ENCODE results near the gene IDI1.
"Not testable (repeated sequence)": the region's sequence is repeated elsewhere in the genome, so short reads cannot be mapped to it uniquely, and the experiment has no call there.

IDI1 gene

DNA sequence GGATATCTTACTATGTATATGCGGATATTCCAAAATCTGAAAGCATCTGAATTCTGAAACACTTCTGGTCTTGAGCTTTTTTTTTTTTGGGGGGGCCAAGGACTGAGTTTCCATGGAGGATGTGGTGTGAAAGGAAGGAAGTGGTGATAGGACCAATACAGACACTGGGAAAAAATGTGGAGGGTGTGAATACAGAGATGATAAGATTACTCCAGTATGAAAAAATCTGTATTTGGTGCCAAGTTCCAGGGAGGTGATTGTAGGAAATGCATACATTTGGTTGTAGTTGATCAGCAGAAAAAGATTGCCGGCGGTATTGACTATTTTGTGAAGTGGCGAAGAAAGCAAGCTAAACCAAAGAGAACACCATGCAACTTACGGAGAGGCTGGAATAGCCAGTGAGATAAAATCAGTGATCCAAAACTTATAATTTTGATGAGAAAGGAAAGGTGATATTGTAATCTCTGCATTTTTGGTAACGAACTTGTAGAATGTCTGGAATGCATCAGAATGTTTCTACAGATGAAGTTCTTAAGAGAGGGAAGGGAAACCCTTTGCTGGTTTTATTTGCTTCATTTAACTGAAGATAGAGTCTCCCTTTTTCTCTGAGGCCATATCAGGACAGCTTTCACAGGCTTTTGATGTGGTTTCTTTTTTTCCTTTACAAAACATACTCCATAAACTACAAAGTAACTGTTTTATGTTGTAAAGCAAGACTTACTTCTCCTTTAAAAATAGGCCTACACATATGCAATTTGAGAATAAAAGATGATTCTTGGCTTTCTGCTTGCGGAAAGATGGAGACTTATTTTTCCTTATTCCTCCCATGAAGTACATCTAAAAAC is 13.2 kb upstream of the IDI1 start:
- no peak for DNase-seq

DNA sequence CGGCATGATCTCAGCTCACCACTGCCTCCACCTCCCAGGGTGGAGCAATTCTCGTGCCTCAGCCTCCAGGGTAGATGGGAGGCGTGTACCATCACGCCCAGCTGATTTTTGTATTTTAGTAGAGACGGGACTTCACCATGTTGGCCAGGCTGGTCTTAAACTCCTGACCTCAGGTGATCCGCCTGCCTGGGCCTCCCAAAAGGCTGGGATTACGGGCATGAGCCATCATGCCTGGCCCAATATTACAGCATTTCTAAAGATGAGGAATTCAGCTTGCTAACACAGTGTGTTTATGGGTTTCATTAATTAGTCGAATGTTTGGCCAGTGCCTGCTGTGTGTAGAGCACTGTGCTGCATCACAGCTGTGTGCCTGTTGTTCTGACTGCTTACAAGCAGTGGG is 11.0 kb upstream of the IDI1 start:
- no peak for DNase-seq

DNA sequence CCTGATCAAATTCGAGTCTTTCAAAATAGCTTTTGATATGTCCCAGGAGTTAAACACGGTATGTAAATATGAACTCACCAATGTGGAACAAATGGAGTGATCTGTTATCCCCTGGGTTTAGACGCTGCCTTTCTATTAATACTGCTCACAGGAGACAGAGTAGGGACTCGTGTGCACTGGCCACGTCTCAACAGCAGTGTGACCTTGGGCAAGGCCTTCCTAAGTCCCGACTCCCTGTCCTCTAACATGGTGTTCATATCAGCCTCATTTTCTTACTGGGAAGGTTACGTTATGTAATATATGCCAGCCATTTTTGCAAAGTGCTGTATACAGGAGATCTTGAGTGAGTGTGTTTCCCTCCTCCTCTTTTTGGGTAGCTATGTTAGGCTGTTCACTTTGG is 9.1 kb upstream of the IDI1 start:
- no peak for DNase-seq

DNA sequence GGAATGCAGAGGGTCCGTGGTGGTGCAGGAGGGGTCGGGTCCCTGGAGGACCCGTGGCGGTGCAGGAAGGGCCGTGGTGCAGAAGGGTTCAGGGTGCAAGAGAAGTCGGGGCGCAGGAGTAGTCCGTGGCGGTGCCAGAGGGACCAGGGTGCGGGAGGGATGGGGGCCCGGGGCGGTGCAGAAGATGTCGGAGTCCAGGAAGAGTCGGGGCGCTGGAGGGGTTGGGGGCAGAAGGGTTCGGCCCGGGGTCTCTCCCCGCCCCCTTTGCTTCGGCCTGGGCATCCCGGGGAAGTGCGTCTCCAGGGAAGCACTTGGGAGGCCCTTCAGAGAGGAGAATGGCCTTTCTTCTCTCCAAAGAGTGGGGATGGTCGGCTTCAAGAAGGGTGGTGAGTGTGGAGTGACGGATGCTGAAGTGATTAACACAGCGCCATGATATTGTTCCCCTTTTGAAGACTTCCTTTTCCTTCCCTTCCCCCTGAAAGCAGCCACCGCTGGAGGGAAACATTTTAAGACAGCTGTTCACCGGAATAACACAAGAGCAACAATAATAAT is 8.3 kb upstream of the IDI1 start:
- no peak for DNase-seq

DNA sequence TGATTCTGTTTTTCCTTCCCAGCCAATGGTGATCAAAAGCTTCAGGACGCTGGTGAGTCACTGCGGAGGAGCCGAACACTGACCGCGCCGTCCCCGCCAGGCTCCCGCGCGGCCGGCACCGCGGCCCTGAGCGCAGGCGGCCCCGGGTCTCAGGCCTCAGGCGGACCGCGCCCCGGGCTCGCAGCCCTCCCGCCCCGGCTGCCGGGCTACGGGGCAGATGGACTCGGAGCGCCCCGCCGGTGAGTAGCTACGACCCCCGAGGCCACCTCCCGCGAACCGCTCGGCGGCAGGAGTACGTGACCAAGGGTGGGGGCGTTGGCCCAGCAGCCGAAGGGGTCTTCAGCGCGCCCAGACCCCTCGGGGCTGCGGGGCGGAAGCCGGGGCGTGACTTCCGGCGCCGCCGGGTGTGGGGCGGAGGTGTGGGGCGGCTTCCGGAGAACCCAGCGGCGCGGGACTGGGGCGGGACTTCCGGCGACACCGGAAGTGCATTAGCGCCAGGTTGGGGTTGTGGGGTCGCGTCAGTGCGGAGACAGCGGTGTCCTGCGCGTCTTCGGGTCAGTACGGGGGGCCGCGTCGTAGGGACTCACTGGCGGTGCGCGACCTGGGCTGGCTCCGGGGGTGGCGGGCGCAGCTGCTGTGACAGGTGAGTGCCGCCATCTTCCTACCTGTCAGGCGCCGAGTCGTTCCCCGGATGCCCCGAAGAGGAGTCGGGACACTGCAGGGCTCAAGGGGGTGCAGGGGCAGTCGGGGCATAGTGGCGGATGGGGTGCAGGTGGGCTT is 7.6 kb upstream of the IDI1 start, which contains the start of gene WDR37:
WDR37 (plus strand) TSS at position 60 of the 780 bp plus-strand sequence. CDS start 15,771 bp downstream, outside the sequence.
- peak; percentile 76 to 87 (median 81) for DNase-seq

DNA sequence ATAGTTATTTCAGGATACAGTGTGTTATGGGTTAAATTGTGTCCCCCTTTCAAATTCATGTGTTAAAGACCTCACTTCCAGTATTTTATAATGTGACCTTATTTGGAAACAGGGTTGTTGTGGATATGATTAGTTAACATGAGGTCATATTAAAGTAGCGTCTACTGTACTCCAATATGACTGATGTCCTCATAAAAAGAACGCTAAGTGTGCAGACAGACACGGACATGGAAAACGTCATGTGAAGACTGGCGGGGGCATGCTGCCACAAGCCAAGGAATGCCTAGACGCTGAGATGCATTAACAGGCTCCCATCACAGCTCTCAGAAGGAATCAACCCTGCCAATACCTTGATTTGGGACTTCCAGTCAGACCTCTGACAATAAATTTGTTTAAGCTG is 5.8 kb upstream of the IDI1 start:
- no peak for DNase-seq

DNA sequence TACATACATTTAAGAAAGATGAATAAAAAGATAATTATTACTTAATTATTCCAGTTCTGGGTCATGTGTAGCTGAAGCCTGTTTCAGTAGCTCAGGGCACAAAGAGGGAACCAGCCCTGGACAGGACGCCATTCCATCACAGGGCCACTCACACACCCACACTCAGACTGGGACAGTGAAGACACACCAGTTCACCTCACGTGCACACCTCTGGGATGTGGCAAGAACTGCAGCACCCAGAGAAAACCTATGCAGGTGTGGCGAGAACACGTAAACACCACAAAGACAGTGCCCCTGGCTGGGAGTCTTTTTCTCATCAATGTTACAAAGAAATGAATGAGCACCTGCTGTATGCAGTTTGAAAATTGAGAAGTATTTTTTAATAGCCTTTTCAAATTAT is 1.6 kb upstream of the IDI1 start:
- DNase-seq, result no peak

DNA sequence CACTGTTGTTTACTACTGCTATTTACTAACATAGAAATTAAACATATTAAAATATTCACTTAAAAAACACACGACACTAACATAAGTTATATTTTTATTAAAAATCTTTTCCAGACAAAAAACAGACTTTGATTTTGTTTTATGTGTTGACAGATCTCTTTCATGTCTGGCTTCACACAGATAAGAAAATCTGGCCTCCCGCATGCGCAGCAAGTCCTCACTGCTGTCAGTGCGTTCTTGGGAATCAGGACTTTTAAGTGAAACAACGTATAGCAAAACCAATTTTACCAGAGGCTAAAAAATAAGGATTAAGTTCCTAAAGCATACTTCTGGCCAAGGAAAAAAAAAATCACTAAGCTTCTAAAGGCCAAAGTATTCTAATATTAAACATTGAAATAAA is 1.2 kb upstream of the IDI1 start:
- no peak for DNase-seq

DNA sequence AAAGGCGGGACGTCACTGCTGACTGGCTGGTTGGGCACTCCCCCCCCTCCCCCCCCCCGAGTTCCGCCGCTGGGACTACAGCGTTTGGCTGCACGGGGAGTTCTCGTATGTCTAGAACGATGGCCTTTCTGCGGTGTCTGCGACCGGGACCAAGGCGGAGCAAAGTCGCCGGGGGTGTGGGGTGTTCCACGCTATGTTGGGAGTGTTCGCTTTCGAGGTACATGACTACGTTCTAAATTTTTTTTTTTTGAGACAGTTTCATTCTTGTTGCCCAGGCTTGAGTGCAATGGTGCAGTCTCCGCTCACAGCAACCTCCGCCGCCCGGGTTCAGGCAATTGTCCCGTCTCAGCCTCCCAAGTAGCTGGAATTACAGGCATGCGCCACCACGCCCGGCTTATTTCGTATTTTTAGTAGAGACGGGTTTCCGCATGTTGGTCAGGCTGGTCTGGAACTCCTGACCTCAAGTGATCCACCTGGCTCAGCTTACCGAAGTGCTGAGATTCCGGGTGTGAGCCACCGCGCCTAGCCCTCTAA is 573 bp upstream of the IDI1 start:
- DNase-seq, result no peak

DNA sequence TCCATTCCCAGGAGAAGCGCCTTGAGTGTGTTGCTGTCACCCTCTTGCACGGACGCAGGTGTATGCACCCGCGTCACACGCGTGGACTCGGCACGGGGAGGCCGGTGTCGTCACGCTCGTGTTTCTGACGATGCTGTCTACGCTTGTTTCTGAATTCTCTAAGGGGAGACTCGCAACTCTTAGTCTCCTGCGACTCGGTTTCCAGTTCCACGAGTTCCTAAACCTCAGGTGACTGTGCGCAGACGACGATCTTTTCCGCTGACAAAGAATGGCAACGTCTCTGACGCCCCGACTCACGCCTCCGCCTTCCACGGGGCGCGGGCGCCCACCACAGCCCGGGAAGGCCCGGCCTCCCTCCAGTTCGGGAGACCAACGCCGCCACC is 579 bp downstream of the IDI1 start:
- DNase-seq, result peak in 3 of 4 experiments; percentile 31 to 65 (median 43)

DNA sequence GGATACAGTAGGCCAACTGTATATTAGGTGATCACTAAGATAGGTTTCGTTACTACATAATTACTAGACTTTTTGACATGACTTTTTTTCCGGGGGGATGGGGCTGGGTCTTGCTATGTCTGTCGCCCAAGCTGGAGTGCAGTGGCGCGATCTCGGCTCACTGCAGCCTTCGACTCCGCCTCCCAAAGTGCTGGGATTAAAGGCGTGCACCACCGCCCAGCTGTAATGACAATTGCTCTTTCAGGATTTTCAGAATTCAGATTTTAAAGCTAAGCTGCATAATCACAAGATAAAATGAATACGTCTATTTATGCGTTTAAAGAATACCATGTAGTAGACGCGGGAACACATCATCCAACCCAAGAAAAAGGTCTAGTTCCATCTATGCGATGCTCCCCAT is 982 bp downstream of the IDI1 start:
- DNase-seq, result no peak

DNA sequence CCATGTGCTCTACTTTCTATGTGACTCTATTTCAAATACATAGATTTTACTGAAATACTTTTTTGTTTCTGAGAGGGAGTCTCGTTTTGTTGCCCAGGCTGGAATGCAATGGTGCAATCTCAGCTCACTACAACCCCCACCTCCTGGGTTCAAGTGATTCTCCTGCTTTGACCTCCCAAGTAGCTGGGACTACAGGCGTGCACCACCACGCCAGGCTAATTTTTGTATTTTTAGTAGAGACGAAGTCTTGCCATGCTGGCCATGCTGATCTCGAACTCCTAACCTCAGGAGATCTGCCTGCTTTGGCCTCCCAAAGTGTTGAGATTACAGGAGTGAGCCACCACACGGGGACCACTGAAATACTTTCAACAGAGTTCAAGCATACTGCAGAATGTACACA is 3.5 kb downstream of the IDI1 start:
- DNase-seq, result no peak

DNA sequence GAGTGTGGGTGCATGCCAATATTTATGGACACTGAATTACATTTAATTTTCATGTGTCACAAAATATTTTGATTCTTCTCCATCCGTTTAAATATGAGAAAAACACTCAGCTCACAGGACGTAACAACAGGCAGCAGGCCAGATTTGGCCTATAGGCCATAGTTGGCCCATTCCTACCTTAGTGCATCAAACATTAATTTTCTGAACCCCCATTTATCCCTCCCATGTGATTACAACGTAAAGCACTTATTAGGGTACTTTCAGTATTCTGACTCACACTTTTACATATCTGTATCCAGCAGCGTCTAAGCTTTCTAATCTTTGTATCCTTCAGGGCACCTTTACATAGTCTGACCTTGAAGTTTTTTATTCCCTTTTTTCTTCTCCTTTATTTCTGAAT is 4.0 kb downstream of the IDI1 start:
- no peak for DNase-seq

DNA sequence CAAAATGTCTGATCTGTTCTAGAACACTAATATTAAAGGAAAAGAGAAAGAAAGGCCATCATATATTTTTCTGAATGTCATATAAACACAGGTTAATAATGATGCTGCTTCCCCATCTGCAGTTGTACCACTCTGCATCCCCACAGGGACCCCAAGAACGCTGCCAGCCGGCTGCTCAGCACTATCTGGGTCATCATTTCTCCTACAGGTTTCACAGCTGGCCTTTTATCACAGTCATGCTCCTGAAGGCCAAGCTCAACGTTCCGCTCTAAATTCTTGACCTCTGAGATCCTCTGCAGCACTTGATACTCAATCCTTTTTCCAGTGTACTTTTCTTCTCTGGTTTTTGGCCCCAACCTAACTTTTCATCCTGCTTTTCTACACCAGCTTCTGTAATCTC is 4.8 kb downstream of the IDI1 start:
- DNase-seq, result no peak

DNA sequence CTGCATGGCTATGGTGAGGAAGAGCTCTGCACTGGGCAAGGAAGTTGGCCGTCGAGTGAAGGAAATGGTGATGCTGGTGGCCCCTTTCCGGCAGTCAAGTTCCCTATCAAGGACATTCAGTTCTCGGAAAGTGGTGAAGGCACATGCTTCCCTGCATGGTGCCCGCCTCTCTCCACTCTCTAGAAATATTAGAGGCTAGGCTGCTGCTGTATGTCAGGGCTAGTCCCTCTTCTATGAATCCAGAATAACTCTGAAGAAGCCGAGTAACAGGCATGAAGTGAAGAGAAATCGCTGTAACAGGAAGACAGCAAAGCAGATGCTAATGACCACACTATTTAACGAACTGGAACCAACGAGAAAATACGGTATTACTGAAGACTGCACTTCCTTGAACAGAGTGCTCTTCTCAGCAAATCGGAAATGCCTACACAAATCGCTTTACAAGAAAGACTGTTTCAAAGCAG is 5.4 kb downstream of the IDI1 start:
- no peak for DNase-seq

DNA sequence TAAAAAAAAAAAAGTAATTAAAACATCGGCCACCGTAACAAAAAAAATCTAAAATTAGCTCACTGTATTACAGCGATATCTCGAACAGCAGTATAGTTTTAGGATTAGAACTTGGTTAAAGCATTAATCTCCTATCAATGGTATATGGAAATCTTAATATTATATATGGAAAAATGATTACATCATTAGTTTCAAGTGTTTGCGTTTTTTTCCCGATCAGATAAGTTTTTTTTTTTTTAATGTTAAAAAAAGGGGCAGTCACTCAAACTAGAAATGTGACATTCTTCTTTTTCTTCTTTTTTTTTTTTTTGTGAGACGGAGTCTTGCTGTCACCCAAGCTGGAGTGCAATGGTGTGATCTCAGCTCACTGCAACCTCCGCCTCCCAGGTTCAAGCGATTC is 7.4 kb downstream of the IDI1 start:
- no peak for DNase-seq

DNA sequence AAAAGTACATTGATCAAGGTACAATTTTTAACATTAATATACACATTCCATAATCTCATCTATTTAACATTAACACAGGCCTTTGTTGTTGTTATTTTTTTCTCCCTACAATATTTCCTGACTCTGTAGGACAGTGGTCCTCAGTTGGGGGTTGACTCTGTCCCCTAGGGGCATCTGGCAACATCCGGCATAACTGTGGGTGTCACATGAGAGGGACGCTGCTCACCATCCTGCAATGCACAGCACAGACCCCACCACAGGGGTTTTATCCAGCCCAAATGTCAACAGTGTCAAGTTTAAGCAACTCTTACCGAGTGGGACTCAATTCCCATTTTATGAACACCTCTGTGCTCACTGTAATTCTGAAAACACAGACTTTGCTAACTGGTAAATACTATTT is 8.8 kb downstream of the IDI1 start:
- DNase-seq, result no peak

DNA sequence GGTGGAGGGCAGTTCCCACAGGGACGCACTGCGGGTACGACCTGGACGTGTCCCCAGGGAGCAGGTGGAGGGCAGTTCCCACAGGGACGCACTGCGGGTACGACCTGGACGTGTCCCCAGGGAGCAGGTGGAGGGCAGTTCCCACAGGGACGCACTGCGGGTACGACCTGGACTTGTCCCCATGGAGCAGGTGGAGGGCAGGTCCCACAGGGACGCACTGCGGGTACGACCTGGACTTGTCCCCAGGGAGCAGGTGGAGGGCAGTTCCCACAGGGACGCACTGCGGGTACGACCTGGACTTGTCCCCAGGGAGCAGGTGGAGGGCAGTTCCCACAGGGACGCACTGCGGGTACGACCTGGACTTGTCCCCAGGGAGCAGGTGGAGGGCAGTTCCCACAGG is 10.2 kb downstream of the IDI1 start:
- not testable (repeated sequence) for DNase-seq

DNA sequence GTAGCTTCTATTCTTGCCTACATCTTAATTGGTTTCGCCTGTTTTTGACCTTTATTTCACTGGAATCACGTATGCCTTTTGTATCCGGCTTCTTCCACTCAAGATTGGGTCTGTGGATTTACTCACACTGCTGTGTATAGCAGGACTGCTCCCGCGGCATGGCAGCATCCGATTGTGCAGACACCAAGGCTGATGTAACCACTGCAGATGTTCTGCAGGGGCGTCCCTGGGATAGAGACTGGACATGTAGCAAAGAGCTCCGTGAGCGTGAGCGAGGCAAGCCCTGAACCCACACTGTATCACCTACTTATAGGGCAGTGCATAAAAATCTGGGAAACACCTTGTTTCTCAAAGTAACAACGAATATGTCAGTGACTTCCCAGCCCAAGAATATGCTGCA is 11.8 kb downstream of the IDI1 start:
- DNase-seq, result no peak

DNA sequence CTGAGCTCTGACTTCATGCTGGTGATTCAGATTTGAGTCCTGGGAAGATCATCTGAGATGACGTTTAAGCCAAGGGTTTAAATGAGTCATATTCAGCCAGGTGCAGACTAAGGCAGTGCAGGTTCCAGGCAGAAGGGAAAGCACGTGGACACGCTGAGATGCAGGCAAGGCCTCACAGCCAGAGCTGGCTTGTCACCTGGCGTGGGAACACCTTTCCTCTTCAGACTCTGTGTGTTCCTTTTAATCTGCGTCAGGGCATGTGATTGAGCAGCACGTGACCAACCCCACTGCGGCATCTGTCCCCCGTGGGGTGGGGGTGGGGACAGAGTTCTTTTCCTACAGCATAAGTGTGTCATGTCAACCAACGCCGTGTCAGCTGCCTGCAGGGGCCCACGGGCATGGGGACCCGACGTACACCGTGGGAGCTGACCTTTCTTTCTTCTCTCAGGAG is 12.6 kb downstream of the IDI1 start:
- DNase-seq, result peak in 1 of 4 experiments; percentile 8

DNA sequence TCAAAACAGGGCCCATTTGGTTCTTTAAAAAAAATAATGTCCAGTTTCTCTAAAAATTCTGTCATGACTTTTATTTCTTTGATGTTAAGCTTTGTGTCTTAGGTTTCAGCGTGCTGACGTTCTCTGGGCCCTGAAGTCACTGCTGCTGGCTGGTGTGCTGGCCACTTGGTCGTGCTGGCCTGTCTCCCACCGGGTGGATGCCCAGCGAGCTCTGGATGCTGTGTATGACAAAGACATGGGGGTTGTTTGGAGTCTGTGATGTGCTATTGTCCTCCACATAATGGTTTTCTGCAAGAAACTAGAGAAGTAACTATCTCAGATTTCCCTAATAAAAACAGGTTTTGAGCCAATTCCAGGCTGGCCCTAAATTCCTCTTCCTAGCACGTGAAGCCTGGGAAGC is 13.7 kb downstream of the IDI1 start:
- DNase-seq, result no peak

DNA sequence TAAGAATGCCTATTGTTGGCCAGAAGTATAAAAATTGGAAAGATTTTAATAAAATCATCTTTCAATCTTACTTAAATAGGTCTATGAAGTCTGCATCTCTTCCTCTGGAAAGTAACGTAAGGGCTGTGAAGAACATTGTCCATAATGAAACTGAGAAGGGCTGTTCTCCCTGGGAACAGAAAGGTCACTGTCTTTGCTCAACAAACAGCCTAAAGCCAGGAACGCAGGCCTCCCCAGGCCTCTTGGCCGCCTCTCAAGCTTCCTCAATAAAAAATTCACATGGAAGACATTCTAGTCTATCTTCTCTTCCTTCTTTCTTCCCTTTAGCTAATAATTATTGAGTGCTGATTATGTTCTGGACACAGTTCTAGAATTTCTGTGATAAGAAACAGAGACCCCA is 14.2 kb downstream of the IDI1 start:
- no peak for DNase-seq

DNA sequence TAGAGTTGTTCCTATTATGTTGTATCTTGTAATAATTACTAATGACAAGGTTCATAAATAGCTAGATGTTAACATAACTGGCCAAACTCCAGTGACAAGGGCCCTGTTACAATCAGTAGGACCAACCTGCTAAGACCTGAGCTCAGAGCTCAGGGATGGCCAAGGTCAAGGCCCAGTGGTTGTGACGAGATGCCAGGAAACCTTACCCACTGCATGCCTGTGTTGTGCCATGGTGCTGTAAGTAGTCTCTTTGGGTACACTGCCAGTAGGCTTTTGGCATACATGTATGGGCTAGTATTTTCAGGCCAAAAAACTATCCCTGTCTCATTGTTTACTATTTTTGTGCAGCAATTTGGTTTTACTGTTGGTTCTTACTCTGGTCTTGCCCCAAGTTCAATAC is 15.3 kb downstream of the IDI1 start:
- DNase-seq, result no peak

DNA sequence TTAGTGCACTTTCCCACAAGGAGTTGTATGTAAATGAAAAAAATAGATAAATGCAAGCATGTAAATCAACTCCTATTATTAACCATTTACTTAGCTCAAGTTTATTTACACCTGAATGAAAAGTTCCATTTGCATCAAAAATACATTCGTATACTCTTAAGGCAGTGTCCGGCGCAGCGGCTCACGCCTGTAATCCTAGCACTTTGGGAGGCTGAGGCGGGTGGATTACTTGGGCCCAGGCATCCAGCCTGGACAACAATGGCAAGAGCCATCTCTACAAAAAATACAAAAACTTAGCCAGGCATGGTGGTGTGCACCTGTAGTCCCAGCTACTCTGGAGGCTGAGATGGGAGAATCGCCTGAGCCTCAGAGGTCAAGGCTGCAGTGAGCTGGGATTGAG is 19.1 kb downstream of the IDI1 start:
- no peak for DNase-seq
